K562 (cell line): ENCODE measurements around the gene CYS1. TPM values are rescaled to one million over a fixed set of nuclear protein-coding genes. Genes with fewer than 3 reads are reported as not detected.

Experiments
- CBX8 ChIP-seq: fragments of 200-600 bp; sonication (generic); IDR thresholded peaks from 2 replicates; pipeline ENCODE4 v1.6.1; 2012; ENCODE audit warnings: borderline replicate concordance, mixed run types, low read depth, mild to moderate bottlenecking, moderate library complexity, mixed read lengths, low read length, control low read depth, inconsistent platforms; ENCODE audit not compliant: poor library complexity, severe bottlenecking; ENCODE audit errors: extremely low read depth
- CCAR2 ChIP-seq: fragments of 200-400 bp; formaldehyde crosslinking; IDR thresholded peaks from 2 replicates; pipeline ENCODE4 v1.6.1; 2017; ENCODE audit warnings: mild to moderate bottlenecking, low read depth, low read length
- CCNT2 ChIP-seq: IDR thresholded peaks from 2 replicates; pipeline ENCODE4 v1.6.1; 2011; ENCODE audit warnings: borderline replicate concordance, low read depth, mild to moderate bottlenecking, moderate library complexity, mixed read lengths, low read length; ENCODE audit not compliant: insufficient read length; ENCODE audit errors: extremely low read depth
- COPS2 ChIP-seq: fragments of 450-650 bp; conservative IDR thresholded peaks from 2 replicates; pipeline ENCODE4 v1.6.1; 2016; ENCODE audit warnings: mild to moderate bottlenecking, moderate library complexity
- ESRRB ChIP-seq: fragments of 250-450 bp; sonication (Bioruptor Pico); IDR thresholded peaks from 2 replicates; pipeline ENCODE4 v1.5.0; 2020; ENCODE audit warnings: mild to moderate bottlenecking, moderate library complexity, borderline replicate concordance
- GTF2A2 ChIP-seq: IDR thresholded peaks from 2 replicates; pipeline ENCODE4 v1.6.1; 2016; ENCODE audit warnings: mild to moderate bottlenecking, missing genetic modification characterization, missing compliant biosample characterization
- IRF2 ChIP-seq: sonication (generic); formaldehyde crosslinking; IDR thresholded peaks from 2 replicates; pipeline ENCODE4 v1.8.1; 2022; ENCODE audit warnings: mild to moderate bottlenecking, missing genetic modification reagents
- JUN ChIP-seq, 2 experiments: sonication (generic) in 1 of 2; formaldehyde crosslinking in 1 of 2; IDR thresholded peaks; 2 replicates each; pipeline versions ENCODE4 v1.6.1 to v1.8.0; 2012 to 2022; ENCODE audit warnings: borderline replicate concordance in 2 of 2, mild to moderate bottlenecking in 2 of 2, improper control_type of control experiment in 1 of 2, low read depth in 1 of 2, low read length in 1 of 2, missing genetic modification reagents in 1 of 2
- KDM2B ChIP-seq: fragments of 250-450 bp; sonication (Bioruptor Pico); IDR thresholded peaks from 2 replicates; pipeline ENCODE4 v1.8.0; 2021; ENCODE audit warnings: mild to moderate bottlenecking, moderate library complexity
- MEIS2 ChIP-seq: fragments of 450-650 bp; IDR thresholded peaks from 2 replicates; pipeline ENCODE4 v1.6.1; 2014; ENCODE audit warnings: mild to moderate bottlenecking; ENCODE audit not compliant: partially characterized antibody
- NCOA2 ChIP-seq, 2 experiments: fragments of 450-650 bp; IDR thresholded peaks; 2 replicates each; pipeline ENCODE4 v1.6.1; 2018; ENCODE audit warnings: mild to moderate bottlenecking in 2 of 2, moderate library complexity in 1 of 2; ENCODE audit not compliant: partially characterized antibody in 2 of 2
- NFIX ChIP-seq: fragments of 250-450 bp; sonication (Bioruptor Pico); IDR thresholded peaks from 2 replicates; pipeline ENCODE4 v1.4.0; 2020; ENCODE audit warnings: low read depth, mild to moderate bottlenecking, moderate library complexity
- NFRKB ChIP-seq: fragments of 450-650 bp; IDR thresholded peaks from 2 replicates; pipeline ENCODE4 v1.6.1; 2016; ENCODE audit warnings: low read depth
- SMAD1 ChIP-seq: fragments of 150-350 bp; IDR thresholded peaks from 2 replicates; pipeline ENCODE4 v1.6.1; 2014; ENCODE audit warnings: low read length, low read depth; ENCODE audit not compliant: partially characterized antibody
- SMARCC2 ChIP-seq: fragments of 450-650 bp; IDR thresholded peaks from 2 replicates; pipeline ENCODE4 v1.6.1; 2017; ENCODE audit warnings: antibody characterized with exemption, moderate library complexity, mild to moderate bottlenecking, low read depth
- SNIP1 ChIP-seq: fragments of 450-650 bp; IDR thresholded peaks from 2 replicates; pipeline ENCODE4 v1.7.1; 2017; ENCODE audit warnings: low read depth, mild to moderate bottlenecking
- STAT5B ChIP-seq: fragments of 250-450 bp; sonication (Bioruptor Pico); IDR thresholded peaks from 2 replicates; pipeline ENCODE4 v1.8.0; 2021; ENCODE audit warnings: mild to moderate bottlenecking, inconsistent platforms
- THRAP3 ChIP-seq: fragments of 450-650 bp; IDR thresholded peaks from 2 replicates; pipeline ENCODE4 v1.6.1; 2016; ENCODE audit warnings: mild to moderate bottlenecking, inconsistent platforms, borderline replicate concordance
- ZBTB1 ChIP-seq: sonication (generic); formaldehyde crosslinking; IDR thresholded peaks from 2 replicates; pipeline ENCODE4 v1.8.1; 2023; ENCODE audit warnings: missing genetic modification reagents, low read depth, mild to moderate bottlenecking, borderline replicate concordance
- ZBTB34 ChIP-seq: fragments of 250-450 bp; sonication (Bioruptor Pico); IDR thresholded peaks from 2 replicates; pipeline ENCODE4 v1.8.0; 2021; ENCODE audit warnings: mild to moderate bottlenecking, moderate library complexity
- ZKSCAN8 ChIP-seq: fragments of 200-800 bp; sonication (Bioruptor generic); IDR thresholded peaks from 2 replicates; pipeline ENCODE4 v1.6.1; 2016; ENCODE audit warnings: missing genetic modification characterization, missing compliant biosample characterization
- ZNF140 ChIP-seq: fragments of 250-450 bp; sonication (Bioruptor Pico); IDR thresholded peaks from 2 replicates; pipeline ENCODE4 v1.8.0; 2021; ENCODE audit warnings: moderate library complexity, mild to moderate bottlenecking, inconsistent platforms
- ZNF324 ChIP-seq: fragments of 250-450 bp; sonication (Bioruptor Pico); IDR thresholded peaks from 2 replicates; pipeline ENCODE4 v1.4.0; 2020; ENCODE audit warnings: mild to moderate bottlenecking
- polyA plus RNA-seq, 8 experiments: library from polyadenylated mRNA; depleted of rRNA in 4 of 8; stranded (reverse) in 5 of 8; unstranded in 3 of 8; fragments of >200 nt; fragmentation: Nextera tagmentation in 2 of 8; fragmentation: Illumina TruSeq in 1 of 8; extraction: Ambion mirVana in 2 of 8; extraction: Trizol in 1 of 8; gene quantifications; 2 replicates each; pipeline versions ENCODE4 v1.2.1 to v1.2.3, GENCODE V29; 2011 to 2014; ENCODE audit warnings: inconsistent platforms in 1 of 8, missing spikeins in 1 of 8
- total RNA-seq, 7 experiments: library from RNA; depleted of rRNA in 6 of 7; stranded (reverse); fragments of >200 nt in 6 of 7; fragmentation: Illumina TruSeq in 2 of 7; extraction: Trizol in 2 of 7; gene quantifications; 2 replicates each; pipeline versions ENCODE4 v1.2.1 to v1.2.3, GENCODE V29; 2011 to 2021; ENCODE audit warnings: low replicate concordance in 1 of 7
- TF ChIP-seq, protein P1 (sequence below): sonication (generic); formaldehyde crosslinking; IDR thresholded peaks from 2 replicates; pipeline ENCODE4 v1.4.0; 2020; ENCODE audit warnings: mild to moderate bottlenecking, missing genetic modification reagents

The CYS1 gene
- total and polyA plus RNA-seq, 9 of the 15 experiments (the other 6 are each of a cell fraction or from before 2014, with no cell fraction given), result 0.11 to 0.13 TPM; not detected in 7

DNA sequence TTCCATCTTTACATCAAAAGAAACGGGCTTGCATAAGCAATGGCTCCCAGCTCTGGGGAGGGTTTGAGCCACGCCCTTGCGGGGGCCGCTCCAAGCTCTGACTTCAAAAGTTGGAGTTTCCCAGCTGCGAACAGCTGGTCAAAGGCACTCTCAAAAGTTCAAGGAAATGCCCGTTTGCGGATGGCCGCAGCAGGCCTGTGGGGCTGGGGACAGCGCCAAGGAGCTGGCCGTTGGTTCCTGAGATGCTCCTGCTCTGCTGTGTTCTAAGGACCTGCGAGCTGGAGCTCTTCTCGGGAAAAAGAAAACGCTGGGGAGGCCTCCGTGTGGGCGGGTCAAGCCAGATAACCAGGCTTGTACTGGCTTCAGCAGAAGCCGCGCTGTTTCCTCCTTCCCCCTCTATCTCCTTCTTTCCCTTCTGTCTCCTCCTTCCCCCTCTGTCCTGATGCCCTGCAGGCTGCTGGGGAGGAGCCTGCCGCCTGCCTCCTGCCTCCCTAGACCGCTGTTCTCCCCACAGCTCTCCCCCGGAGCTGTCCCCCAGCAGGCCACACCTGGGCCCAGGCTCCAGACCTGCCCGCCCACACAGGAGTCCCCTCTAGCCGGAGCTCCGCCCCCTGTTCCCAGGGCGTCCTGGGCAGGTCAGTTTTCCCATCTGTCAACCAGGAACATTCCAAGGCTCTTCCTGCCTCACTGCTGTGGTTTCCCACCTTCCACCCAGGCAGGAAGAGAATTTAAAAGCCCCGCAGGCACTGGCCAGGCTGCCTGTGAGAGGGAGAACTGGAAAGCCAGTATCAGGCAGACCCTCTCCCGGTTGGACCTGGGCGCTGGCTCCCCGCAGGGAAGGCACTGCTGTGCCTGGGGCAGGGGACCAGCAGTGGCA is 22.7 kb downstream of the CYS1 start (continued):
- TF ChIP-seq ZBTB34 (CRISPR knock-in tag), result no peak
- 0 out of 2 replicates have a peak, but pooled peaks have one; percentile 56 for TF ChIP-seq ZKSCAN8 (CRISPR knock-in tag)
- TF ChIP-seq NFRKB, result no peak; the same call in 1 of the 2 replicates
- TF ChIP-seq SMARCC2, result no peak
- TF ChIP-seq NCOA2 (IDR thresholded peaks at IDR 0.05; ENCODE audit: partially characterized antibody in 2 of 2), result no peak
- no peak for TF ChIP-seq ESRRB
- no peak for TF ChIP-seq CCAR2
- no peak for TF ChIP-seq SMAD1
- TF ChIP-seq, protein P1, sequence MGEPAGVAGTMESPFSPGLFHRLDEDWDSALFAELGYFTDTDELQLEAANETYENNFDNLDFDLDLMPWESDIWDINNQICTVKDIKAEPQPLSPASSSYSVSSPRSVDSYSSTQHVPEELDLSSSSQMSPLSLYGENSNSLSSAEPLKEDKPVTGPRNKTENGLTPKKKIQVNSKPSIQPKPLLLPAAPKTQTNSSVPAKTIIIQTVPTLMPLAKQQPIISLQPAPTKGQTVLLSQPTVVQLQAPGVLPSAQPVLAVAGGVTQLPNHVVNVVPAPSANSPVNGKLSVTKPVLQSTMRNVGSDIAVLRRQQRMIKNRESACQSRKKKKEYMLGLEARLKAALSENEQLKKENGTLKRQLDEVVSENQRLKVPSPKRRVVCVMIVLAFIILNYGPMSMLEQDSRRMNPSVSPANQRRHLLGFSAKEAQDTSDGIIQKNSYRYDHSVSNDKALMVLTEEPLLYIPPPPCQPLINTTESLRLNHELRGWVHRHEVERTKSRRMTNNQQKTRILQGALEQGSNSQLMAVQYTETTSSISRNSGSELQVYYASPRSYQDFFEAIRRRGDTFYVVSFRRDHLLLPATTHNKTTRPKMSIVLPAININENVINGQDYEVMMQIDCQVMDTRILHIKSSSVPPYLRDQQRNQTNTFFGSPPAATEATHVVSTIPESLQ (CRISPR knock-in tag), result no peak
- no peak for TF ChIP-seq ZNF324 (CRISPR knock-in tag)
- no peak for TF ChIP-seq NFIX
- TF ChIP-seq ZNF140 (CRISPR knock-in tag), result no peak
- no peak for TF ChIP-seq COPS2
- TF ChIP-seq KDM2B (CRISPR knock-in tag), result no peak
- no peak for TF ChIP-seq JUN (IDR thresholded peaks at IDR 0.05; ENCODE audit: borderline replicate concordance, low read depth, low read length)
- TF ChIP-seq JUN (CRISPR knock-in tag; IDR thresholded peaks at IDR 0.05; ENCODE audit: borderline replicate concordance), result no peak
- no peak for TF ChIP-seq ZBTB1 (CRISPR knock-in tag)
- no peak for TF ChIP-seq SNIP1
- peak; percentile 33 for TF ChIP-seq CCNT2
- TF ChIP-seq MEIS2, result no peak
- no peak for TF ChIP-seq THRAP3
- TF ChIP-seq GTF2A2 (tag), result no peak
- TF ChIP-seq CBX8, result no peak
- no peak for TF ChIP-seq STAT5B (CRISPR knock-in tag)
- TF ChIP-seq IRF2 (CRISPR knock-in tag), result no peak
